Right renal cortex interstitium (tissue), 3 donors: ENCODE results near the gene DBNDD1. TPM values are rescaled to one million over a fixed set of nuclear protein-coding genes. Genes with fewer than 3 reads are reported as not detected.
"Not testable (repeated sequence)": the region's sequence is repeated elsewhere in the genome, so short reads cannot be mapped to it uniquely, and the experiment has no call there.

Source experiments
- DNase-seq, 3 donors: peaks; one replicate each; pipeline ENCODE4 v3.0.0-alpha.2; 2013; ENCODE audit warnings: low read depth in 3 of 3, low spot score in 2 of 3
- polyA plus RNA-seq, 3 donors: library from polyadenylated mRNA; unstranded; fragments of 120-200 nt; gene quantifications; one replicate each; pipeline ENCODE4 v1.2.1, GENCODE V29; 2013; ENCODE audit not compliant: insufficient read length in 3 of 3

Gene DBNDD1
- polyA plus RNA-seq, 3 donors, result 8.9 to 11.0 (median 9.8) TPM

DNA sequence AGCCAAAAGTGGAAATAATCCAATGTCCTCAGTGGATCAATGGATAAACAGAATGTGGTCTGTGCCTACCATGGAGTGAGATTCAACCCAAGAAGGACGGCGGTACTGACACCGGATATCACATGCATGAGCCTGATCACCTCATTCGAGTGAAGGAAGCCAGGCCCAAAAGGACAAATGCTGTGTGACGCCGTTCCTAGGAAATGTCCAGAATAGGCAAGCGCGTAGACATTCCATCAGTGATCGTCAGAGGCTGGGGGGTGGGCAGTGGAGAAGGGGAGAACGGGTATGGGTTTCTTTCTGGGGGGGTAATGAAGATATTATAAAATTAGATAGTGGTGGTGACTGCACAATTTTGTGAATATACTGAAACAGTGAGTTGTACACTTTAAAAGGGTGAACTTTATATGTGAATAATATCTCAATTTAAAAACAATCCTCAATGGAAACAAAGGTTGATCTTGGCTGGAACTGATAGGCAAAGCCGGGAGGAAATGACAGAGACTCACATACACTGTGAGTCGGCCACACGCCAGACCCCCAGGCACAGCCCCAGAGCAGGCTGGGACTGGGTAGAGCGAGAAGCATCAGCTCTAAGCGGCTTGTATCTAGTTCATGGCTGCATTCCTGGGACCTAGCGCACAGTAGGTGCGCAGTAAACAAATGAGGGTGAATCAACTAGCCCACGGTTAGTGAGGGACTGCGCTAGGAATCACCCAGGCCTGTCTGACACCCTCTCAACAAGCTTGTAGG is 3.5 kb downstream of the DBNDD1 start:
- no peak for DNase-seq

GRCh38 chr16:90012991-90013745 is 6.1 kb downstream of the DBNDD1 start:
- no peak for DNase-seq

DNA sequence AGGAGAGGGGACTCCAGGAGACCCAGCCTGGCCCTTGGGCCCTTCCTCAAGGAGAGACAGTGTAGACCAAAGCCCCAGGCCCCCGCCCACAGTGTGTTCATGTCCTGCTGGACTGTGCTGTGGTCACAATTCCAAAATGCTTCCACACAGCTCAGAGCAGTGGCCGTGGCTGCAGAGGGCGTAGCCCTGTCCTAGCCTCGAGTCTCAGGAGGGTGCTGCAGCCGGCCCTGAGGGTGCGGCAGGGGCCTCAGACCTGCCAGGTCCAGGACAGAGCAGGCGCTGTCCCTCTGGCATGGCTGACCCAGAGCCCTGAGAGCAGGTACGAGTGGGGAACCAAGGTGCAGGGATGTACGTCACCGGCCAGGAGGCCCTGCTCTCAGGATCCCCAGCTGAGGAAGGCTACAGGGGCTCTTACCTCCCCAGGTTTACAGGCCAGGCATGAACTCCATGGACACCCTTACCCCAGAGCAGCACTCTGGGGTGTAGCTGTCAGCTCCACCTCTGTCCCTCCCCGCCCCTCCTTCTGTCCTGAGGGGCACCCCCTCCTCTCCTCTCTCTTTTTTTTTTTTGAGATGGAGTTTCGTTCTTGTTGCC is 7.3 kb downstream of the DBNDD1 start:
- DNase-seq, result no peak

GRCh38 chr16:90011508-90011819 is 7.8 kb downstream of the DBNDD1 start:
- DNase-seq, result no peak

DNA sequence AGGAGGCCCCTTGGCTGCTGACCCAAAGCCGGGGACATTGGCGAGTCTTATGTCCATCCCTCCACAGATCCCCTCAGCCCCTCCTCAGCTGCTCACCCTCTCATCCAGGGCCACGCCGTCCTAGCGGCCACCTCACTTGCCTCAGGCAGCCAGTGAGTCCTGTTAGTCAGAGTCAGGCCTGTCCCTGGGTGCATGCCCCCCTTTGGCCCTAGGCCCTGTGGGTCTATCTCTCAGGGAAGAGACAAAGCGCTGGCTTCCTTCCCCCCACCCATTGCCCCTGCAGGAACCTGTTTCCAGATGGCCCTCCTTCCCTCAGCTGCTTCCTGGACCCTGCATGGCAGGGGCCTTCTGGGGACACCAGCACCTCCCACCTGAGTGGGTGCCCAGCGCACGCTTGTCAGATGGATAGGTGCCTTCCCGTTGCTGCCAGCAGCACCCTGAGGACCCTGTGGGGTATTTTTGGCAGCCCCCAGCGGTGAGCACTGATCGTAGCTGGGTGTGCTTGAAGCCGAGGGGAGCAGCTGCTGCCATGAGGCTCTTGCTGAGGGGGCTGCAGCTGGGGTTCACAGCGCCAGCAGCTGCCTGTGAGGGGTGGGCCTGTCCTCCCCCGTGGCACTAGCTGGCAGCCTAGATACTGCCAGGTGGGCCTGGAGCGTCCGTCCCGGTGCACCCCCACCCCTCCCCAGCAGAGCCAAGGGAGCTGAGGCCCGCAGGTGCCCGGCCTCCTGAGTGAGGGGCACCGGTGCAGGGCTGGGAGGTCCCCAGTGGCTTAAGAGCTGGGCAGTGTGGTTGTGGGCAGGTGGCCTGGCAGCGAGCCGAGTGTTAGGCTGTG is 8.4 kb downstream of the DBNDD1 start:
- no peak for DNase-seq

DNA sequence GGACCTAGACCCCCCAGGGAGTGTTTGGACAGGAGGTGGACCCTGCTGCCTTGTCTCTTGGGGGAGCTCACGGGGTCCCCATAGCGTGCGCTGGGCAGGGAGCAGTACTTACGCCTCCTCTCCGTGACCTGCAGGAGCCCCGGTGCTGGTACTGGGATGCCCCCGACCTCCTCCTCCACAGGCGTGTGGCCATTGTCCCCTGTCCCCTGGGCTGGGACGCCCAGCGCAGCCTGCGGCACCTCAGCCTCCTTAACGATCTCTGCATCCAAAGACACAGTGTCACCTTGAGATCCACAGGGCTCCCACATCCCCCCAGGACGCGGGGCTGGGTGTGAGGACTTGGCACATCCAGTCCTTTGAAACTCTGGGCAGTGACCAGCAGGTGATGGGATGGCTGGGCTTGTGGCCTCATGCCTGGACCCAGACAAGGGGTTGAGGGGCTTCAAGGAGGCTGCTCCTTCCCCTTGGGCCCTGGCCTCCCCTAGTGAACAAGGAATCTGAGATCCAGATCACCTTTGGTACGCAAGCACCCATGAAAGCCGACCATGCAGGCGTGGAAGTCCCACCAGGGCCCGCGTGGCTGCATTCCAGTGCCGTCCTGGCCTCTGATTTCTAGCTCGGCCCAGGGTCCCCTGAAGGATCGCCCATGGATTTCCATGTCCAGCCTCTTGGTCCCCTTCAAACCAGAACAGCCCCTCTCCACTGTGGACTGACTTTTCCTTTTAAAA is 9.9 kb downstream of the DBNDD1 start:
- no peak for DNase-seq

DNA sequence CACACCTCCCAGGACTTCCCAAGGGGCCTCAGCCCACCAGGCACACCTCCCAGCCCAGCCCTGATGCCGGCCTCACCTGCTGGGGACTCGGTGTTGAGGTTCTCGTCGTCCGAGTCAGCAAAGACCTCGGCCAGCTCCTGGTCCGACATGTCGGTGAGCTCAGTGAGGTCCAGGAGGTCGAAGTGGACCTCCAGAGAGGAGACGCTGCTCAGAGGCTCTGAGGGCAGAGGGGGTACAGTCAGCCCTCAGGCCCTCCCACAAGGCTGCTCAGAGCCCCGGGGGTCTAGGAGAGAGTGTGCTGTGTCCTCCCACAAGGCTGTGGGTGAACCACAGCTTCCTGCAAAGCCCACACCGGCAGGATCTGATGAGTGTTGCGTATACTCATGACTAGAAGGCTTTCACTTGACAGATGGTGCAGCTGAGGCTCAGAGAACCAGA is 10.5 kb downstream of the DBNDD1 start:
- DNase-seq, result no peak

DNA sequence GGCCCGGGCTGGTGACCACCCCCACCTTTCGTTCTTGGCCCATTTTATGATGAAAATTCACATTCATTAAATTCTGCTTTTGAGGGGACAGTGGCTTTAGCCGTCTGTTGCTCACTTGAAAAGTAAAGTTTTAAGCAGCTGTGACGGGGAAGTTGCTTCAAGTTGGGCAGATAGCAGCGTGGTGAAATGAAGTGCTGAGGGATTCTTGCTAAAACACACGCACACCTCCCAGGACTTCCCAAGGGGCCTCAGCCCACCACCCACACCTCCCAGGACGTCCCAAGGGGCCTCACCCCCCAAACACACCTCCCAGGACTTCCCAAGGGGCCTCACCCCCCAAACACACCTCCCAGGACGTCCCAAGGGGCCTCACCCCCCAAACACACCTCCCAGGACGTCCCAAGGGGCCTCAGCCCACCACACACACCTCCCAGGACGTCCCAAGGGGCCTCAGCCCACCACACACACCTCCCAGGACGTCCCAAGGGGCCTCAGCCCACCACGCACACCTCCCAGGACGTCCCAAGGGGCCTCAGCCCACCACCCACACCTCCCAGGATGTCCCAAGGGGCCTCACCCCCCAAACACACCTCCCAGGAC is 11.5 kb downstream of the DBNDD1 start:
- DNase-seq, result not testable (repeated sequence)

- no peak for DNase-seq
These were observed 12.2 kb downstream of the DBNDD1 start for GRCh38 chr16:90007015-90007414.

- DNase-seq, result no peak
These were observed 13.1 kb downstream of the DBNDD1 start for GRCh38 chr16:90005956-90006663.

GRCh38 chr16:90004577-90004976 is 14.7 kb downstream of the DBNDD1 start:
- no peak for DNase-seq

DNA sequence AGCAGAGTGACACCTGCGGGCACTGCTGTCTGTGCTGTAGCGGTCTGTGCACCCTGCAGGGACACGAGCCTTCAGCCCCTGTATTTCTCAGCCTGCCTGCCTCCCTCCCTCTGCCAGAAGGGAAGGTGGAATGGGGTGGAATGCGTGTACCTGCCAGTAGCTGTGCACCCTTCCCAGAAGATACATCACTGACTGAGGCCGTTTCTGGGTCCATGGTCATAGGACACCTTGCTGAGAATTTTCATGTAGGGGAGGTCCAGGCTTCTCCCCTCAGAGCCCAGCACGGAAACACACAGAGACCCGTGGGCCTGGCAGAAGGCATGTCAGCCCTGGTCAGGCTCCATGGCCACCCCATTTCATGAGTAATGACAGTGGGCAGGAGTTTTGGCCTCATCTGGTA is 16.5 kb downstream of the DBNDD1 start:
- no peak for DNase-seq

DNA sequence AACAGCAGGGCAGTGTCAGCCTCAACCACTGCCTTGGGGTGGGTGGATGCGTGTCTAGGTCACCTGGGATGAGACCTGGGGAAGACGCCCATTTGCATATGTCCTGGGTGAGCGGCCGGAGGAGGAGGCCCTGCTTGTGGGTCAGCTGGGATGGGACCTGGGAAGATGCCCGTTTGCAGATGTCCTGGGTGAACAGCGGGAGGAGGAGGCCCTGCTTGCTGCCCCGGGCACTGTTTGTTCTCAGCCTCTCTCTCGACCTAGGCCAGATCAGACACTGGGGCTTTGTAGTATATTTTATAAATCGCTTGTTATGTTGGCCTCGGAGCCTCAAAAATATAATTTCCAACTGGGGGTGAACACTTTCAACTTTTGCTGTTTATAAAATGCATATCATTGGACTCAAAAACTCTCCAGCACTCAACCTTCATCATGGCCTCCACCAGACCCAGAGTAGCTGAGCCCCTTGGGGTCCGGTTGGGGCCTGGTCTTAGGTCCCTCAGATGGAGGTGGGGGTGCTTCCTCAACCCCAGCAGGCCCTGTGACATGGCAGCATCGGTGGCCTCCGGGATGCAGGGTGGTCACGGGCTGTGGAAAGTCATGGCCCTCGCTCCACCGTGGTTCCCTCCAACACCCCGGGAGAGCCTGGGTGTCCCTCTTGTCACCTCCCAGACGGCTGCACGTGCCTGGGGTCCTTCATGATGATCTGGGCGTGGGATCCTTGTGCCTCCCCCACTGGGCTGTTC is 17.3 kb downstream of the DBNDD1 start:
- DNase-seq, result no peak

DNA sequence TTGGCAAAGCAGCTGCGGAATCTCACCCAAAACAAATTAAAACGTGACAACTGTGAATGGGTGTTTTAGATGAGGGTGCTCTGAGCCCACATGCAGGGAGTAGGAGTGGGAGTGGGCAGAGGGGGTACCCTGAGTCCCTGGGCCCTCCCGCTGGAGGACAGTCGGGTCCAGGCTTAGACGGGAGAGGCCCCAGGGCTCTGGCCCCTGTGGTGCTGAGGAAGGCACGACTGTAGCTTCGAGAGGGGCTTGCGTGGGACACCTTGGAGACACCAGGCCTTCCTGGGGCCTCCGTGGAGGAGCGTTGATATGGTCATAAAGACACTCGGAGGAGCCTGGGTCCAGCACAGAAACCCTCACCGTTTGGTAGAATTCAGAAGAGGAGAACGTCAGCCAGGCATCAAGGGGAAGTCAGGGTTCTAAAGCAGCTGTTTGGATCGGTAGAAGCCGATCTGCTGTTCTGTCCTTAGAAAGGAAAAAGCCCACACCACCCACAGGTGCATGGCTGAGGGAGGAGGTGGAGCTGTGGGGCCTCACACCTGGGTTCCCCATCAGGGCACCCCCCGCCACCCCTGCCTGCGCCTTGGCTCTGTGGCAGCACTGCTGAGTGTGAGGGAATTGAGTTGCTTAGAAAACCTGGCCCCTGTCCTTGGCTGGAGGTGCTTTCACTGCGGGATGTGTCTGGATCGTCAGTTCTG is 18.4 kb downstream of the DBNDD1 start:
- no peak for DNase-seq

DNA sequence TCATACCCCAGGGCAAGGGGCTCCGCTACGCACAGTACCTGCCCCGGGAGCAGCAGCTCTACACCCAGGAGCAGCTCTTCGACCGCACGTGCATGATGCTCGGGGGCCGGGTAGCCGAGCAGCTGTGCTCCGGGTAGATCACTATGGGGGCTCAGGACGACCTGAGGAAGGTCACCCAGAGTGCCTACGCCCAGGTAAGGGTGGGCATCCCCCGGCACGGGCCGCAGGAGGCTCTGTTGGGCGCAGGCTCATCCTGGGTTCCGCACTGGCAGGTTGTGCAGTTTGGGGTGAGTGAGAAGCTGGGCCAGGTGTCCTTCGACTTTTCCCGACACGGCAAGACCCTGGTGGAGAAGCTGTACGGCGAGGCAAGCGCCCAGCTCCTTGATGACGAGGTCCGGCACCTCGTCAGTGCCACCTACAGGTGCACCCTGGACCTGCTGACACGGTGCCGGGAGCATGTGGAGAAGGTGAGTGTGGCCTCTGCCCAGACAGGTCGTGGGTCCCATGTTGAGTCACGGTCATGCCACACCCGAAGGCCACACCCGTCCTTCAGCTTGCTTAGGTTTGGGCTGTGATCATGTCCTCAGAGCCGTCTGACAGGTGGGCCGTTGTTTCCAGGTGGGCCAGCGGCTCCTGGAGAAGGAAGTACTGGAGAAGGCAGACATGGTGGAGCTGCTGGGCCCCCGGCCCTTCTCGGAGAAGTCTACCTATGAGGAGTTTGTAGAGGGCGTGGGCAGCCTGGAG is 19.3 kb downstream of the DBNDD1 start:
- DNase-seq, result no peak

GRCh38 chr16:89996178-89996489 is 23.1 kb downstream of the DBNDD1 start:
- no peak for DNase-seq

- DNase-seq, result not testable (repeated sequence)
These were observed 23.6 kb downstream of the DBNDD1 start for GRCh38 chr16:89995475-89996177.
